K562 (cell line): ENCODE data around the gene ACACB. TPM values are rescaled to one million over a fixed set of nuclear protein-coding genes. Genes with fewer than 3 reads are reported as not detected.

Source experiments
- ATAC-seq: fragments of 200-7000 bp; cut with Tn5 transposase; 3 replicates; pipeline ENCODE4 v1.9.1; 2020; ENCODE audit warnings: moderate library complexity
- BruUV-seq: library from RNA; stranded (reverse); fragments of 400-500 nt; replicated peaks from 2 replicates; lab custom pipeline; 2021; lab: Mats Ljungman, UMichigan
- CTCF ChIA-PET: fragments of 300-600 bp; formaldehyde crosslinking; extraction: SDS; loops from one replicate; lab custom pipeline; 2021; ENCODE audit warnings: low intra/inter-chr PET ratio; lab: Yijun Ruan, JAX
- POLR2A ChIA-PET: fragments of 300-600, 350-650 bp; sonication (Branson Sonifier 250); formaldehyde crosslinking; extraction: SDS; loops from one replicate; lab custom pipeline; 2021; ENCODE audit warnings: antibody characterized with exemption, inconsistent platforms; lab: Yijun Ruan, JAX
- DNase-seq, 4 experiments: peaks; one replicate each; pipeline versions ENCODE4 v3.0.0 to v3.0.0-alpha.2; 2011 to 2018; ENCODE audit warnings: low spot score in 3 of 4, mixed read lengths in 3 of 4; ENCODE audit errors: extremely low read depth in 1 of 4
- FAIRE-seq: peaks from 2 replicates; lab custom pipeline; 2011; peaks lifted over from hg19 to GRCh38; lab: Jason Lieb, UNC
- H2AFZ ChIP-seq: 2 replicates; pipeline ENCODE4 v1.6.0; 2011; ENCODE audit warnings: low read depth, low read length, control low read depth, inconsistent platforms
- H3K27ac ChIP-seq: fragments of 200-600 bp; 3 replicates; pipeline ENCODE4 v1.8.0; 2011; ENCODE audit warnings: low read depth, mild to moderate bottlenecking, control low read depth, inconsistent platforms, low read length, moderate library complexity, mixed read lengths; ENCODE audit errors: extremely low read depth
- H3K27me3 ChIP-seq, 2 experiments: fragments of 300-600 bp in 1 of 2; 2 replicates in 1 of 2; 3 replicates in 1 of 2; pipeline versions ENCODE4 v1.6.0 to v1.8.0; 2011; ENCODE audit warnings: inconsistent platforms in 2 of 2, low read length in 2 of 2, mild to moderate bottlenecking in 1 of 2, mixed read lengths in 1 of 2, moderate library complexity in 1 of 2; ENCODE audit not compliant: control insufficient read depth in 2 of 2, insufficient read depth in 2 of 2
- H3K36me3 ChIP-seq: fragments of 300-600 bp; 3 replicates; pipeline ENCODE4 v1.8.0; 2011; ENCODE audit warnings: mild to moderate bottlenecking, low read length, inconsistent platforms; ENCODE audit not compliant: control insufficient read depth, insufficient read depth
- H3K4me1 ChIP-seq, 2 experiments: fragments of 200-600 bp in 1 of 2; replicated peaks in 1 of 2; 2 replicates in 1 of 2; 3 replicates in 1 of 2; pipeline versions ENCODE4 v1.5.1 to v1.8.0; 2011; ENCODE audit warnings: inconsistent platforms in 2 of 2, low read length in 2 of 2, mild to moderate bottlenecking in 1 of 2, mixed read lengths in 1 of 2, moderate library complexity in 1 of 2; ENCODE audit not compliant: control insufficient read depth in 2 of 2, insufficient read depth in 2 of 2
- H3K4me2 ChIP-seq: 2 replicates; pipeline ENCODE4 v1.6.1; 2011; ENCODE audit warnings: low read length, control low read depth, inconsistent platforms, mixed read lengths; ENCODE audit not compliant: insufficient read depth
- H3K4me3 ChIP-seq: fragments of 200-600 bp; sonication (generic), shearing (Covaris generic); 2 replicates; pipeline ENCODE4 v1.5.1; 2016; ENCODE audit warnings: control low read depth, inconsistent platforms
- H3K79me2 ChIP-seq: fragments of 200-600 bp; 3 replicates; pipeline ENCODE4 v1.8.0; 2011; ENCODE audit warnings: low read length, inconsistent platforms; ENCODE audit not compliant: control insufficient read depth, insufficient read depth
- H3K9ac ChIP-seq, 2 experiments: 2 replicates each; pipeline versions ENCODE4 v1.6.0 to v1.6.1; 2011; ENCODE audit warnings: low read depth in 2 of 2, low read length in 2 of 2, control low read depth in 1 of 2, inconsistent platforms in 1 of 2, mild to moderate bottlenecking in 1 of 2, mixed read lengths in 1 of 2; ENCODE audit not compliant: insufficient read depth in 1 of 2
- H3K9me1 ChIP-seq: one replicate; pipeline ENCODE4 v1.6.0; 2011; ENCODE audit warnings: inconsistent platforms, mild to moderate bottlenecking, low read length, moderate library complexity; ENCODE audit not compliant: control insufficient read depth, insufficient read depth
- H3K9me3 ChIP-seq: replicated peaks from 2 replicates; pipeline ENCODE4 v1.5.1; 2011; ENCODE audit warnings: low read depth, low read length, inconsistent platforms; ENCODE audit not compliant: control insufficient read depth, insufficient read depth
- H4K20me1 ChIP-seq: replicated peaks from 2 replicates; pipeline ENCODE4 v1.6.1; 2011; ENCODE audit warnings: low read length, inconsistent platforms, mixed read lengths; ENCODE audit not compliant: control insufficient read depth, insufficient read depth
- CREB1 ChIP-seq, 2 experiments: sonication (generic) in 1 of 2; formaldehyde crosslinking in 1 of 2; IDR thresholded peaks; 2 replicates each; pipeline versions ENCODE4 v1.6.1 to v1.8.0; 2012 to 2022; ENCODE audit warnings: inconsistent platforms in 1 of 2, mild to moderate bottlenecking in 1 of 2, missing genetic modification reagents in 1 of 2, moderate library complexity in 1 of 2
- ESRRA ChIP-seq: fragments of 450-650 bp; IDR thresholded peaks from 2 replicates; pipeline ENCODE4 v1.6.1; 2014; ENCODE audit warnings: low read depth, mild to moderate bottlenecking, moderate library complexity, borderline replicate concordance
- HEY1 ChIP-seq: fragments of 250-450 bp; sonication (Bioruptor Pico); IDR thresholded peaks from 2 replicates; pipeline ENCODE4 v1.5.0; 2020; ENCODE audit warnings: mild to moderate bottlenecking, moderate library complexity, borderline replicate concordance
- HNRNPLL ChIP-seq: fragments of 200-400 bp; formaldehyde crosslinking; IDR thresholded peaks from 2 replicates; pipeline ENCODE4 v1.6.1; 2017; ENCODE audit warnings: low read length, low read depth, mild to moderate bottlenecking; ENCODE audit not compliant: poor library complexity, severe bottlenecking
- NFXL1 ChIP-seq: fragments of 450-650 bp; formaldehyde crosslinking; IDR thresholded peaks from 2 replicates; pipeline ENCODE4 v1.4.0; 2021; ENCODE audit warnings: mild to moderate bottlenecking
- SPI1 ChIP-seq: IDR thresholded peaks from 2 replicates; pipeline ENCODE4 v1.6.1; 2011; ENCODE audit warnings: low read depth, low read length, control low read depth, borderline replicate concordance
- SRF ChIP-seq, 2 experiments: fragments of 250-450, 450-650 bp in 1 of 2; sonication (Bioruptor Pico) in 1 of 2; sonication (generic) in 1 of 2; formaldehyde crosslinking; IDR thresholded peaks; 2 replicates each; pipeline versions ENCODE4 v1.5.0 to v1.5.1; 2020 to 2022; ENCODE audit warnings: mild to moderate bottlenecking in 1 of 2, missing genetic modification reagents in 1 of 2
- TAF1 ChIP-seq: IDR thresholded peaks from 2 replicates; pipeline ENCODE4 v1.6.1; 2011; ENCODE audit warnings: mild to moderate bottlenecking, low read length, moderate library complexity; ENCODE audit not compliant: insufficient read depth, control insufficient read depth, severe bottlenecking; ENCODE audit errors: extremely low read depth
- XRCC3 ChIP-seq: fragments of 450-650 bp; IDR thresholded peaks from 2 replicates; pipeline ENCODE4 v1.6.1; 2017; ENCODE audit warnings: mild to moderate bottlenecking, moderate library complexity
- ZBTB1 ChIP-seq: sonication (generic); formaldehyde crosslinking; IDR thresholded peaks from 2 replicates; pipeline ENCODE4 v1.8.1; 2023; ENCODE audit warnings: missing genetic modification reagents, low read depth, mild to moderate bottlenecking, borderline replicate concordance
- ZNF263 ChIP-seq: sonication (generic); formaldehyde crosslinking; IDR thresholded peaks from 2 replicates; pipeline ENCODE4 v1.8.0; 2022; ENCODE audit warnings: mild to moderate bottlenecking, missing genetic modification reagents, borderline replicate concordance
- ZNF551 ChIP-seq: fragments of 250-450 bp; sonication (Bioruptor Pico); IDR thresholded peaks from 2 replicates; pipeline ENCODE4 v1.5.0; 2021; ENCODE audit warnings: mild to moderate bottlenecking, moderate library complexity
- ZNF695 ChIP-seq: fragments of 450-650 bp; formaldehyde crosslinking; IDR thresholded peaks from 2 replicates; pipeline ENCODE4 v1.4.0; 2020; ENCODE audit warnings: mild to moderate bottlenecking, moderate library complexity
- WGBS: fragments of 100-300 bp; shearing (Covaris generic); methylation state at CpG from one replicate; pipeline ENCODE4 v1.1.6; 2016; ENCODE audit warnings: low coverage, mixed read lengths; ENCODE audit not compliant: insufficient coverage; ENCODE audit errors: missing lambda C conversion rate; 5-methylcytosine and 5-hydroxymethylcytosine counted together
- in situ Hi-C: fragments of 300-500 bp; cut with MboI; formaldehyde crosslinking; loops from 4 replicates; pipeline ENCODE4 v1.15.0; 2018; ENCODE audit warnings: inconsistent platforms, mixed read lengths
- intact Hi-C: fragments of 100-400 bp; cut with micrococcal nuclease; formaldehyde crosslinking; loops from 2 replicates; pipeline ENCODE4 v1.14.2; 2022
- polyA plus RNA-seq, 8 experiments: library from polyadenylated mRNA; depleted of rRNA in 4 of 8; stranded (reverse) in 5 of 8; unstranded in 3 of 8; fragments of >200 nt; fragmentation: Nextera tagmentation in 2 of 8; fragmentation: Illumina TruSeq in 1 of 8; extraction: Ambion mirVana in 2 of 8; extraction: Trizol in 1 of 8; gene quantifications; 2 replicates each; pipeline versions ENCODE4 v1.2.1 to v1.2.3, GENCODE V29; 2011 to 2014; ENCODE audit warnings: inconsistent platforms in 1 of 8, missing spikeins in 1 of 8
- total RNA-seq, 7 experiments: library from RNA; depleted of rRNA in 6 of 7; stranded (reverse); fragments of >200 nt in 6 of 7; fragmentation: Illumina TruSeq in 2 of 7; extraction: Trizol in 2 of 7; gene quantifications; 2 replicates each; pipeline versions ENCODE4 v1.2.1 to v1.2.3, GENCODE V29; 2011 to 2021; ENCODE audit warnings: low replicate concordance in 1 of 7
- TF ChIP-seq, protein P1 (sequence below): fragments of 450-650 bp; IDR thresholded peaks from 2 replicates; pipeline ENCODE4 v1.6.1; 2016; ENCODE audit warnings: mild to moderate bottlenecking

ACACB gene
- total and polyA plus RNA-seq, 9 of the 15 experiments (the other 6 are each of a cell fraction or from before 2014, with no cell fraction given), result 0.10 to 2.5 (median 0.83) TPM

DNA sequence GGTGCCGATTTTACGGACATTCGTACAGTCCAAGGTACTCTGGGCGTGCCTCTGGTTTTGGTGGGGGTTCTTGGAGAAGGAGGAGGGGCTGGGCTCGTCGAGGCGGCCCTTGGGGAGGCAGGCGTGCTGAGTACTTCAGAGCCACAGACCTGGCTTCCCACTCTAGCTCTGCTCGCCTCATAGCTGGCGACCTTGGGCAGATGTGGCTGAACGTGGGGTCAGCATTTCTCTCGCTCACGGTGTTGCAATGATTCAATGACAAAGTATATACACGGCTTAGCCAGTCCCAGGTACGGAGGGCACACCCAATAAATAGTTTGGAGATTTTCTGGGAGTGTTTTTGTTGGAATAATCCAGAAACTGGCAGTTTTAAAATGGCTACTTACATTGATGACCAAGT lies 117.6 kb downstream of the ACACB start:
- 2% methylated on average over 15 of the region's 15 CpGs for WGBS
- Histone ChIP-seq H3K27me3 (peaks cover 15 to 53% of the 10 kb centered on the region in 2 experiments), H3K27ac (no peak overlapping the region), H3K4me1 (no peaks in the 10 kb centered on the region)
- intact Hi-C loops, result no loop called here
- TF ChIP-seq ESRRA, result no peak
- no peak for TF ChIP-seq XRCC3
- TF ChIP-seq HEY1 (CRISPR knock-in tag), result no peak
- TF ChIP-seq SRF (CRISPR knock-in tag; IDR thresholded peaks at IDR 0.05), result no peak
- no peak for TF ChIP-seq ZNF695
- no peak for TF ChIP-seq ZBTB1 (CRISPR knock-in tag)
- no peak for TF ChIP-seq NFXL1 (CRISPR knock-in tag)
- TF ChIP-seq TAF1, result no peak
- TF ChIP-seq ZNF551, result no peak
- TF ChIP-seq, protein P1, sequence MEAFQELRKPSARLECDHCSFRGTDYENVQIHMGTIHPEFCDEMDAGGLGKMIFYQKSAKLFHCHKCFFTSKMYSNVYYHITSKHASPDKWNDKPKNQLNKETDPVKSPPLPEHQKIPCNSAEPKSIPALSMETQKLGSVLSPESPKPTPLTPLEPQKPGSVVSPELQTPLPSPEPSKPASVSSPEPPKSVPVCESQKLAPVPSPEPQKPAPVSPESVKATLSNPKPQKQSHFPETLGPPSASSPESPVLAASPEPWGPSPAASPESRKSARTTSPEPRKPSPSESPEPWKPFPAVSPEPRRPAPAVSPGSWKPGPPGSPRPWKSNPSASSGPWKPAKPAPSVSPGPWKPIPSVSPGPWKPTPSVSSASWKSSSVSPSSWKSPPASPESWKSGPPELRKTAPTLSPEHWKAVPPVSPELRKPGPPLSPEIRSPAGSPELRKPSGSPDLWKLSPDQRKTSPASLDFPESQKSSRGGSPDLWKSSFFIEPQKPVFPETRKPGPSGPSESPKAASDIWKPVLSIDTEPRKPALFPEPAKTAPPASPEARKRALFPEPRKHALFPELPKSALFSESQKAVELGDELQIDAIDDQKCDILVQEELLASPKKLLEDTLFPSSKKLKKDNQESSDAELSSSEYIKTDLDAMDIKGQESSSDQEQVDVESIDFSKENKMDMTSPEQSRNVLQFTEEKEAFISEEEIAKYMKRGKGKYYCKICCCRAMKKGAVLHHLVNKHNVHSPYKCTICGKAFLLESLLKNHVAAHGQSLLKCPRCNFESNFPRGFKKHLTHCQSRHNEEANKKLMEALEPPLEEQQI, result no peak
- no peak for TF ChIP-seq ZNF263 (CRISPR knock-in tag)
- TF ChIP-seq CREB1 (IDR thresholded peaks at IDR 0.05), result no peak
- TF ChIP-seq CREB1 (CRISPR knock-in tag; IDR thresholded peaks at IDR 0.05), result no peak
- no peak for TF ChIP-seq SPI1
- TF ChIP-seq HNRNPLL, result no peak
- TF ChIP-seq, all 486 proteins: peak for 0
- no peaks in the 10 kb centered on the region for H3K9me1 ChIP-seq
- no peak overlapping the region for H2AFZ ChIP-seq
- in situ Hi-C loops, result no loop called here
- FAIRE-seq, result no peak
- CTCF ChIA-PET, result no interaction called here
- BruUV-seq, result no TSS peak
- no peak overlapping the region for H3K9ac ChIP-seq
- H3K9me3 ChIP-seq, result no peaks in the 10 kb centered on the region
- ATAC-seq, result no peak
- H3K79me2 ChIP-seq, result no peaks in the 10 kb centered on the region
- 0 out of 2 replicates have a peak, but pooled peaks cover 11% of the 10 kb centered on the region for H4K20me1 ChIP-seq
- no peaks in the 10 kb centered on the region for H3K36me3 ChIP-seq
- no peak overlapping the region for H3K4me3 ChIP-seq
- H3K4me2 ChIP-seq, result no peak overlapping the region
- POLR2A ChIA-PET, result no interaction called here
- no peak for DNase-seq
